Uterus (tissue), 4 donors: Measurements from ENCODE around the gene THBS2. TPM values are rescaled to one million over a fixed set of nuclear protein-coding genes. Genes with fewer than 3 reads are reported as not detected.
"Not testable (repeated sequence)": the region's sequence is repeated elsewhere in the genome, so short reads cannot be mapped to it uniquely, and the experiment has no call there.

Source experiments
- DNase-seq, 2 donors: peaks; one replicate each; pipeline ENCODE4 v3.0.0-alpha.2; 2019 to 2020
- H3K27ac ChIP-seq, 2 donors: fragments of 200-600 bp; sonication (generic); 1 replicate in 1 of 2; 2 replicates in 1 of 2; pipeline ENCODE4 v1.5.1; 2016 to 2018
- H3K27me3 ChIP-seq, 2 donors: fragments of 200-600 bp; sonication (generic); one replicate each; pipeline ENCODE4 v1.5.1; 2018 to 2019; ENCODE audit warnings: control low read depth in 1 of 2
- H3K36me3 ChIP-seq, 2 donors: fragments of 200-600 bp; sonication (generic); one replicate each; pipeline ENCODE4 v1.5.1; 2019; ENCODE audit warnings: control low read depth in 1 of 2
- H3K4me1 ChIP-seq, 2 donors: fragments of 200-600 bp; sonication (generic); one replicate each; pipeline ENCODE4 v1.5.1; 2018 to 2019; ENCODE audit warnings: control low read depth in 1 of 2
- H3K4me3 ChIP-seq, 2 donors: fragments of 200-600 bp; sonication (generic); 1 replicate in 1 of 2; 2 replicates in 1 of 2; pipeline ENCODE4 v1.5.1; 2018 to 2019; ENCODE audit warnings: mild to moderate bottlenecking in 1 of 2
- H3K9me3 ChIP-seq, 2 donors: fragments of 200-600 bp; sonication (generic); one replicate each; pipeline ENCODE4 v1.5.1; 2019; ENCODE audit warnings: control low read depth in 1 of 2
- CTCF ChIP-seq, 4 experiments: fragments of 200-600 bp in 2 of 4; fragments of 450-650 bp in 2 of 4; sonication (generic) in 2 of 4; IDR thresholded peaks; one replicate each; pipeline ENCODE4 v1.5.1; 2016 to 2019; ENCODE audit warnings: antibody characterized with exemption in 4 of 4, mild to moderate bottlenecking in 2 of 4, moderate library complexity in 1 of 4
- POLR2A ChIP-seq, 2 donors: fragments of 450-650 bp; IDR thresholded peaks; one replicate each; pipeline ENCODE4 v1.6.1; 2016; ENCODE audit warnings: antibody characterized with exemption in 2 of 2, mild to moderate bottlenecking in 1 of 2, moderate library complexity in 1 of 2
- intact Hi-C: fragments of 100-400 bp; cut with DNase I; formaldehyde crosslinking; loops from one replicate; pipeline ENCODE4 v1.15.1; 2023; ENCODE audit warnings: low total_unique reads
- total RNA-seq, 4 donors: library from RNA; depleted of rRNA in 3 of 4; stranded (reverse); fragments of >200 nt in 3 of 4; gene quantifications; one replicate each; pipeline versions ENCODE4 v1.1.0 to v1.2.4, GENCODE V29; 2014 to 2023
- donor health status: DM: yes; HTN: yes; CAD: no.

The THBS2 gene
- total RNA-seq, 4 donors from 2014 or later: 84.0 to 224 (median 136) TPM

- TF ChIP-seq POLR2A (IDR thresholded peaks at IDR 0.05): no peak
- TF ChIP-seq CTCF (IDR thresholded peaks at IDR 0.05): no peak
- Histone ChIP-seq H3K27ac (no peak overlapping the region), H3K4me1 (peaks cover 0 to 5% of the 10 kb centered on the region in 2 donors), H3K27me3 (no peaks in the 10 kb centered on the region), H3K9me3 (no peaks in the 10 kb centered on the region), H3K36me3 (no peaks in the 10 kb centered on the region), H3K4me3 (no peak overlapping the region)
- intact Hi-C loops: no loop called here
- no peak for DNase-seq
Measured at GRCh38 chr6:169221264-169221663, 32.4 kb downstream of the THBS2 start.

- no peaks in the 10 kb centered on the region for H3K36me3 ChIP-seq
- H3K27me3 ChIP-seq: no peaks in the 10 kb centered on the region
- DNase-seq: no peak
- H3K9me3 ChIP-seq: no peaks in the 10 kb centered on the region
- H3K27ac ChIP-seq: no peak overlapping the region
- intact Hi-C loops: no loop called here
- TF ChIP-seq CTCF (IDR thresholded peaks at IDR 0.05) (no peak), POLR2A (IDR thresholded peaks at IDR 0.05) (no peak)
- H3K4me3 ChIP-seq: no peak overlapping the region
- H3K4me1 ChIP-seq: peaks cover 0 to 5% of the 10 kb centered on the region in 2 donors
Measured at GRCh38 chr6:169220068-169220964, 33.3 kb downstream of the THBS2 start.

GRCh38 chr6:169217972-169218371 lies 35.7 kb downstream of the THBS2 start:
- no peaks in the 10 kb centered on the region for H3K36me3 ChIP-seq
- no peaks in the 10 kb centered on the region for H3K9me3 ChIP-seq
- no peak for DNase-seq
- H3K27me3 ChIP-seq: no peaks in the 10 kb centered on the region
- intact Hi-C loops: no loop called here
- H3K4me1 ChIP-seq: peaks cover 6 to 13% of the 10 kb centered on the region in 2 donors
- H3K27ac ChIP-seq: peak overlapping the region in 1 of 2 donors; percentile 98
- TF ChIP-seq CTCF (IDR thresholded peaks at IDR 0.05) (no peak), POLR2A (IDR thresholded peaks at IDR 0.05) (no peak)
- H3K4me3 ChIP-seq: no peak overlapping the region

- Histone ChIP-seq H3K27ac (peak overlapping the region; percentile 95 to 98), H3K27me3 (no peaks in the 10 kb centered on the region), H3K4me3 (no peak overlapping the region), H3K9me3 (no peaks in the 10 kb centered on the region), H3K4me1 (peaks cover 6 to 13% of the 10 kb centered on the region in 2 donors), H3K36me3 (no peaks in the 10 kb centered on the region)
- no peak for TF ChIP-seq POLR2A (IDR thresholded peaks at IDR 0.05)
- TF ChIP-seq CTCF (IDR thresholded peaks at IDR 0.05): no peak
- intact Hi-C loops: no loop called here
- peak in 1 of 2 donors; percentile 48 for DNase-seq
Measured at GRCh38 chr6:169216830-169217229, 36.8 kb downstream of the THBS2 start.

- H3K27ac ChIP-seq: peak overlapping the region; percentile 95 to 98
- no peak for TF ChIP-seq POLR2A (IDR thresholded peaks at IDR 0.05)
- no peak for TF ChIP-seq CTCF (IDR thresholded peaks at IDR 0.05)
- no peaks in the 10 kb centered on the region for H3K9me3 ChIP-seq
- peaks cover 6 to 13% of the 10 kb centered on the region in 2 donors for H3K4me1 ChIP-seq
- H3K4me3 ChIP-seq: peak overlapping the region in 1 of 2 donors; percentile 2
- H3K27me3 ChIP-seq: no peaks in the 10 kb centered on the region
- DNase-seq: peak in 1 of 2 donors; percentile 66
- intact Hi-C loops: no loop called here
- H3K36me3 ChIP-seq: no peaks in the 10 kb centered on the region
Measured at GRCh38 chr6:169215201-169215681, 38.4 kb downstream of the THBS2 start.

- intact Hi-C loops, H3K36me3 ChIP-seq, H3K9me3 ChIP-seq, H3K27me3 ChIP-seq: not testable (repeated sequence)
- peaks cover 6 to 13% of the 10 kb centered on the region in 2 donors for H3K4me1 ChIP-seq
- H3K27ac ChIP-seq: peak overlapping the region; percentile 95 to 98
- peak; percentile 66 to 88 for DNase-seq
- peak overlapping the region in 1 of 2 donors; percentile 2 for H3K4me3 ChIP-seq
Measured at GRCh38 chr6:169214789-169215188, 38.9 kb downstream of the THBS2 start.
